ENCODE data around the gene LY6G5B.

LY6G5B gene

GRCh38 chr6:31669676-31670075, at the start of gene LY6G5B:
TSS of gene LY6G5B (plus strand) at chr6:31669976. CDS start at chr6:31670951, 975 bp downstream.
- DNase-seq: no peak

DNA sequence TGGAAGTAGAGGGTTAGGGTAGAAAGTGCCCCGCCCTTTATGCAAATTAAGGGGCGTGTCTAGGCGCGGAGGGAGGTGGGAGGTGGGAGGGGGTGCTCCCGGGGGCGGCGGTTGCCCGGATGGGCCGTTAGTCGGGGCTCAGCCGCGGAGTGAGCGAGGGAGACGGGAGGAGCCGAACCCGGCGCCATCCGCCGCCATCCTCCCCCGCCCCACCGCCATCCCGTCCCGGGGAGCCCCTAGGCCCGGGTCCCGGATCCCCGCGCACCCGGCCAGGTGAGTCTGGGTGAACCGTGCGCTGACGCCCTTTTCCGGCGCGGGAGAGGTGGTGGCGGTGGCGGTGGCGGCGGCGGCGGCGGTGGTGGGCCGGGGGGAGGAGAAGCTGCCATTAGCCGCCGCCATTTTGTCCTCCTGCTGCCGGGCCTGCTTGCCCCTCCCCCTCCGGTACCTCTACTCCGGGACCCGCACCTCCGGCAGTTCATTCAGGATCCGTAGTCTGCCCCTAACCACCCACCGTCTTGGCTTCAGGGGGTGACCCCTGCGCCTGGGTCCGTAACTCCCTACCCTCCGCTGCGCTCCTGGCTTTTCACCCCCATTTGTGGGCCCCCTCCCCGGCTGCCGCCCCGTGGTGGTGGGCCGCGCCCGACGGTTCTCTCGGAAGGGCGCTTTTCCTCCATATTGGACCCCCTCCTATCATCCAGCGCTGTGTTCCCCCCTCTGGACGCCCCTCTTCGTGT, 49.0 kb upstream of the LY6G5B start, which contains the start of gene PRRC2A:
TSS of gene PRRC2A (plus strand) at position 130 of the 734 bp plus-strand sequence. CDS start 2,075 bp downstream, outside the sequence.
- no peak for DNase-seq

DNA sequence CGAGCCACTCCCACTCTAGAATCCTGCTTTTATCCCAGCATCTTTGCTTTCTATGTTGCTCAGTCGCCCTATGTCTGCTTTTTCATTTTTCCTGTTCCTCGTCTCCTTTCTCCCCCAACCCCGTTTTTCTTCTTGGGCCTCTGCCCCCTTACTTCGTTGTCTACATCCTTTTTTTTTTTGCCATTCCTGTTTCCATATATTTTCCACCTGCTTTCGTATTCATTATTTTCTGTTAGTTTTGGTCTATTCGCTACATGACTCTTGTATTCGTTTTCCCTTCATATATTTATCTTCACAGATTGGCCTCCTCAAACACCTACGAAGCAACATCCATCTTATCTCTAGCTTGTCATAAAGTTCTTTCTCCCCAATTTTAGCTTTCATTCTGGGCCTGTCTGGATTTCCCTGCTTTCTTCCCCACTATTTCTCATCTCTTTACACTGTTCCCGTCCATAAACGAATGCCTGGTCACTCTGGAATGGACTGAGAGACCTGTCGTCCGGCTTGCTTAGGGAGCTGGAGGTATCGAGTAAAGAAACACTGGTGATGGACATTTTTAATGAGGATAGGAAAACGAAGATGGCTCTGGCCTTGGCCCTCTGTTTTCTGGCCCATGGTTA, 48.3 kb upstream of the LY6G5B start:
- no peak for DNase-seq

DNA sequence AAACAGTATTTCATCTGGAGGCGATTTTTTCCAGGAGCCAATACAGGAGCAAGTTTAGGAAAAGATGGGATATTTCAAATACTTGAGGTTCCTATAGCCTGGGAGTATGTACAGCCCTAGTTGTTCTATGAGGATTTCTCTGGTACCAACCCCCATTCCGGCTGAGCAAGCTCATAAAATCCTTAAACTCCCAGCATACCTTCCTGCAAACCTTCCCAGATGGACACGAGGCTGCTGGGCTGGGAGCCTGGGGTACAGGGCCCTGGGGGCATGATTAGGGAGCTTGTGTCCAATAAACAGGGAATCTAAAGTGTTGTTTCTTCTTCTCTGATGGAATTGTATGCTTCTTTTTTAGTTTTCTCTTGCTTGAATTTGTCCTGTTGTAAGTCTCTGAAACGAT, 47.8 kb upstream of the LY6G5B start:
- DNase-seq: no peak

DNA sequence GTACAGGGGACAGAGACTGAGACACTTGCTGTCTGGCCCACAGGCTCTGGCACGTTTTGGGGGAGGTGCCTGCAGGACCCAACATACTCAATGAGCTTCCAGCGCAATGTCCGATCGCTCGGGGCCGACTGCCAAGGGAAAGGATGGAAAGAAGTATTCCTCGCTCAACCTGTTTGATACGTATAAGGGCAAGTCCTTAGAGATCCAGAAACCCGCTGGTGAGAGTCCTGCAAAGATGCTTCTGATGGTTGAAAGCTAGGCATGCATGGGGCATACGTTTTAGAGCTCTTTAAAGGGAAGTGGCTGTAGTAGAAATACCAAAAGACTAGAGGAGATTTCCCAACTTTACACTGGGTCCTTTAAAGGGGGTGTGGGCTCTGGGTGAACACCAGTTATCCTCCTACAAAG, 47.1 kb upstream of the LY6G5B start:
- no peak for DNase-seq

- no peak for DNase-seq
Measured at GRCh38 chr6:31624070-31624469, 45.7 kb upstream of the LY6G5B start.

DNA sequence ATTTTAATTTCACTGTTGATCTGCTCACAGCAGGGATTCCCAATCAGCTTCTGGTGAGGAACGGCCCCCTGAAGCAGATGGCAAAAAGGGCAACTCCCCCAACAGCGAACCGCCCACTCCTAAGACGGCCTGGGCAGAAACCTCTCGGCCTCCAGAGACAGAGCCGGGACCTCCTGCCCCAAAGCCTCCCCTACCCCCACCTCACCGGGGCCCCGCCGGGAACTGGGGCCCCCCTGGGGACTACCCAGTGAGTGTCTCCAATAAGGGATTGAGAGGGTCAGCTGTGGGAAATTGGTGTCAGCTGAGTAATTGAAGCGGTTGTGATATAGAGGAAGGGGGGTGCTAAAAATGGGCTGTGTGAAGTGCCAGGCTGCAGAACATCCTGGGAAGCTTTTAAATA, 42.8 kb upstream of the LY6G5B start:
- no peak for DNase-seq

DNA sequence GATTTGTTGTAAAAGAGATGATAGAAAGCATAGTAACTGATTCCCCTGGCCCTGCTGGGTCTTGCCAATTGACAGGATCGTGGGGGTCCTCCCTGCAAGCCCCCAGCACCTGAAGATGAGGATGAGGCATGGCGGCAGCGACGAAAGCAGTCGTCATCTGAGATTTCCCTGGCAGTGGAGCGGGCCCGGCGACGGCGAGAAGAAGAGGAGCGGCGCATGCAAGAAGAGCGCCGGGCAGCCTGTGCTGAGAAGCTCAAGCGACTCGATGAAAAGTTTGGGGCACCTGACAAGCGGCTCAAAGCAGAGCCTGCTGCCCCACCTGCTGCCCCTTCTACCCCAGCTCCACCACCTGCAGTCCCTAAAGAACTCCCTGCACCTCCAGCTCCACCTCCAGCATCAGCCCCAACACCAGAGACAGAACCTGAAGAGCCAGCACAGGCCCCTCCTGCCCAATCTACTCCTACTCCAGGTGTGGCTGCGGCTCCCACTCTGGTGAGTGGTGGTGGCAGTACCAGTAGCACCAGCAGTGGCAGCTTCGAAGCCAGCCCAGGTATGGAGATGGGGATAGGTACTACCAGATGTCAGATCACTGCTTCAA, 42.0 kb upstream of the LY6G5B start:
- DNase-seq: no peak

DNA sequence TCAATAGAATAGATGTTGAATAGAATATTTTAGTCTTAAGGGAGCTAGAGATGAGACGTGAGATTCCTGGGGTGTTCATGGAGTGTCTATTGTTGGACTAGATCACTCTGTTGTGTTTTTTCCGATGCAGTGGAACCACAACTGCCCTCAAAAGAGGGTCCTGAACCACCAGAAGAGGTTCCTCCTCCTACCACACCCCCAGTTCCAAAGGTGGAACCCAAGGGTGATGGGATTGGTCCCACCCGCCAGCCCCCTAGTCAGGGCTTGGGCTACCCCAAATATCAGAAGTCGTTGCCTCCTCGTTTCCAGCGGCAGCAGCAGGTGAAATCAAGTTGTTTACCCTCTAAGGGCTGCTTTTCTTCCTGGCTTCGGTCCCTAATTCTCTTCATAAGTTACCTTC, 40.8 kb upstream of the LY6G5B start:
- no peak for DNase-seq

GRCh38 chr6:31630177-31630934, 39.4 kb upstream of the LY6G5B start:
- no peak for DNase-seq

- no peak for DNase-seq
Measured at GRCh38 chr6:31631209-31631608, 38.6 kb upstream of the LY6G5B start.

GRCh38 chr6:31631681-31632278, 38.0 kb upstream of the LY6G5B start:
- no peak for DNase-seq

DNA sequence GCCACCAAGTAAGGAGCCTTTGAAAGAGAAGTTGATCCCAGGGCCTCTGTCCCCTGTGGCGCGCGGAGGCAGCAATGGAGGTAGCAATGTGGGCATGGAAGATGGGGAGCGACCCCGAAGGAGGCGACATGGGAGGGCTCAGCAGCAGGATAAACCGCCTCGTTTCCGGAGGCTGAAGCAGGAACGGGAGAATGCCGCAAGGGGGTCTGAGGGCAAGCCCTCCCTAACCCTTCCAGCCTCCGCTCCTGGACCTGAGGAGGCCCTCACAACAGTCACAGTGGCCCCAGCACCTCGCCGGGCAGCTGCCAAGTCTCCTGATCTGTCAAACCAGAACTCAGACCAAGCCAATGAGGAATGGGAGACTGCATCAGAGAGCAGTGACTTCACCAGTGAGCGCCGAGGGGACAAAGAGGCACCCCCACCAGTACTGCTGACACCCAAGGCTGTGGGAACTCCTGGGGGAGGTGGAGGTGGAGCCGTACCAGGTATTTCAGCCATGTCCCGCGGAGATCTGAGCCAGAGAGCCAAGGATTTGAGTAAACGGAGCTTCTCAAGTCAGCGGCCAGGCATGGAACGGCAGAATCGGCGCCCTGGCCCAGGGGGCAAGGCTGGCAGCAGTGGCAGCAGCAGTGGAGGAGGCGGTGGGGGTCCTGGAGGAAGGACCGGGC, 37.4 kb upstream of the LY6G5B start:
- no peak for DNase-seq

- DNase-seq: no peak
Measured at GRCh38 chr6:31633447-31633846, 36.3 kb upstream of the LY6G5B start.

GRCh38 chr6:31634131-31634530, 35.6 kb upstream of the LY6G5B start:
- DNase-seq: no peak

- DNase-seq: no peak
Measured at GRCh38 chr6:31634969-31635575, 34.7 kb upstream of the LY6G5B start.

GRCh38 chr6:31636698-31637596, 32.8 kb upstream of the LY6G5B start:
- DNase-seq: no peak

- DNase-seq: no peak
Measured at GRCh38 chr6:31639043-31639442, 30.7 kb upstream of the LY6G5B start.

GRCh38 chr6:31639449-31639861, 30.3 kb upstream of the LY6G5B start:
- DNase-seq: no peak

DNA sequence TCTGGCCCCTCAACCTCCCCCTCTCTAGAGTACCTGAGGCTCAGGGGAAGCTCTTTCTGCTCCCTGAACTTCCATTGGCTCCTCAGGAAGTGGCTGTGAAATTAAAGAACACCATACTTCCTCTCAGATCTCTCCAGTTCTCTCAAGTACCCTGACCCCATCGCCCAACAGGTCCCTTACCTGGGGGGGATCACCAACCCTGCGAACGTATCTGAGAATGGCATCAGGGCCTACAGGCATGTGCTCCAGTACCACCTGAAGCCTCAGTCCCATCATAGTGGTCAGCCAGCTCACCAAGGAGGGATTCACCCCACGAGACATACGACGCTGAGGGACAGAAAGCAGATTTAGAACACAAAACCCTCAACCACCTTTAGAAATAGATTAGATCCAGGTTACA, 29.2 kb upstream of the LY6G5B start:
- DNase-seq: no peak

GRCh38 chr6:31641370-31641769, 28.4 kb upstream of the LY6G5B start:
- DNase-seq: no peak

Measured in CD4-positive, alpha-beta T cell treated with Interleukin-12 subunit alpha and Interleukin-12 subunit beta, for 1 hour (primary cell).